Caco-2 (cell line): Measurements from ENCODE around the gene ADARB1. TPM values are rescaled to one million over a fixed set of nuclear protein-coding genes. Genes with fewer than 3 reads are reported as not detected.

Source experiments
- BruUV-seq: library from RNA; stranded (reverse); fragments of 400-500 nt; replicated peaks from 2 replicates; lab custom pipeline; 2021; lab: Mats Ljungman, UMichigan
- CTCF ChIA-PET: fragments of 300-600 bp; sonication (Branson Sonifier 250); formaldehyde crosslinking; loops from one replicate; lab custom pipeline; 2022; ENCODE audit warnings: antibody characterized with exemption; lab: Charles Lee
- POLR2A ChIA-PET: fragments of 300-600 bp; sonication (Branson Sonifier 250); formaldehyde crosslinking; loops from one replicate; lab custom pipeline; 2022; ENCODE audit warnings: antibody characterized with exemption; lab: Charles Lee
- DNase-seq, 2 experiments: peaks; one replicate each; pipeline versions ENCODE4 v3.0.0 to v3.0.0-alpha.2; 2020 to 2022
- H3K27me3 ChIP-seq: replicated peaks from 2 replicates; pipeline ENCODE4 v1.6.0; 2011; ENCODE audit warnings: low read length; ENCODE audit not compliant: control insufficient read depth, insufficient read depth
- H3K36me3 ChIP-seq: 2 replicates; pipeline ENCODE4 v1.5.1; 2011; ENCODE audit warnings: low read length; ENCODE audit not compliant: control insufficient read depth, insufficient read depth
- H3K4me1 ChIP-seq: fragments of 250-450 bp; sonication (Bioruptor Pico); 2 replicates; pipeline ENCODE4 v1.5.1; 2020; ENCODE audit warnings: mild to moderate bottlenecking
- H3K4me3 ChIP-seq: 2 replicates; pipeline ENCODE4 v1.5.1; 2011; ENCODE audit warnings: low read depth, mild to moderate bottlenecking, control low read depth, low read length
- H3K9me3 ChIP-seq: fragments of 250-450 bp; sonication (Bioruptor Pico); 2 replicates; pipeline ENCODE4 v1.5.1; 2020; ENCODE audit warnings: mild to moderate bottlenecking, moderate library complexity
- H3K27ac Mint-ChIP-seq: one replicate; pipeline ENCODE4 v1.8.0; 2022; ENCODE audit warnings: mixed read lengths; ENCODE audit not compliant: unreplicated experiment
- H3K27me3 Mint-ChIP-seq: one replicate; pipeline ENCODE4 v1.8.0; 2022; ENCODE audit warnings: mixed read lengths; ENCODE audit not compliant: insufficient read depth, unreplicated experiment
- H3K36me3 Mint-ChIP-seq: one replicate; pipeline ENCODE4 v1.8.0; 2022; ENCODE audit warnings: mild to moderate bottlenecking, mixed read lengths; ENCODE audit not compliant: insufficient read depth, unreplicated experiment
- H3K4me1 Mint-ChIP-seq: one replicate; pipeline ENCODE4 v1.8.0; 2022; ENCODE audit warnings: low read depth, mixed read lengths; ENCODE audit not compliant: unreplicated experiment
- H3K4me3 Mint-ChIP-seq: one replicate; pipeline ENCODE4 v1.8.0; 2022; ENCODE audit warnings: mild to moderate bottlenecking, moderate library complexity, mixed read lengths; ENCODE audit not compliant: unreplicated experiment
- H3K9me3 Mint-ChIP-seq: one replicate; pipeline ENCODE4 v1.8.0; 2022; ENCODE audit warnings: mixed read lengths; ENCODE audit not compliant: unreplicated experiment
- CTCF ChIP-seq, 2 experiments: fragments of 200-600 bp in 1 of 2; IDR thresholded peaks; 1 replicate in 1 of 2; 2 replicates in 1 of 2; pipeline versions ENCODE4 v1.5.1 to v1.8.0; 2011 to 2022; ENCODE audit warnings: antibody characterized with exemption in 1 of 2, control low read depth in 1 of 2, inconsistent platforms in 1 of 2, low read depth in 1 of 2, low read length in 1 of 2, mild to moderate bottlenecking in 1 of 2, moderate library complexity in 1 of 2; ENCODE audit not compliant: insufficient read depth in 1 of 2, severe bottlenecking in 1 of 2, unreplicated experiment in 1 of 2
- intact Hi-C: fragments of 100-400 bp; cut with micrococcal nuclease; formaldehyde crosslinking; loops from one replicate; pipeline ENCODE4 v1.10.0; 2022; ENCODE audit not compliant: unreplicated experiment
- total RNA-seq: library from RNA; stranded (reverse); gene quantifications from 2 replicates; pipeline ENCODE4 v1.2.3, GENCODE V29; 2022

The ADARB1 gene
- total RNA-seq, 1 experiment from 2014 or later, result 25.4 TPM

DNA sequence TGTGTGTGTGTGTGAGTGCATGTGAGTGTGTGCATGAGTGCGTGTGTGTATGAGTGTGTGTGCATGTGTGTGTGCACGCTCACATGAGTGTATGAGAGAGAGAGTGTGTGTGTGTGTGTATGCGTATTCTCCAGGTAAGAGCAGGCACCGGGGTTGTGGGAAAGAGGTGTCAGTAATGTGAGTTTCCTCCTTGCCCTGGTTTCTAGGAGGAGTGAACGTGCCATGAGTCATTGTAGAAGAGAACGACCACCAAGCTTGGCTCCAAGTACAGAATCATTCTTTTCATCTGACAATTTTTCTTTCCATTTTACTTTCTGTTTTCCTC, 134.2 kb downstream of the ADARB1 start:
- DNase-seq, result no peak
- no peak overlapping the region for H3K4me3 ChIP-seq
- H3K4me3 Mint-ChIP-seq, result no peak overlapping the region
- no peaks in the 10 kb centered on the region for H3K4me1 Mint-ChIP-seq
- BruUV-seq, result no TSS peak
- CTCF ChIA-PET, result no interaction called here
- H3K36me3 Mint-ChIP-seq, result peaks cover 5% of the 10 kb centered on the region
- H3K9me3 Mint-ChIP-seq, result no peaks in the 10 kb centered on the region
- POLR2A ChIA-PET, result no interaction called here
- no peak for TF ChIP-seq CTCF (IDR thresholded peaks at IDR 0.05; ENCODE audit: insufficient read depth in 1 of 2, low read depth in 1 of 2, low read length in 1 of 2, severe bottlenecking in 1 of 2, unreplicated experiment in 1 of 2)
- H3K36me3 ChIP-seq, result no peaks in the 10 kb centered on the region
- no peaks in the 10 kb centered on the region for H3K9me3 ChIP-seq
- no peaks in the 10 kb centered on the region for H3K27me3 Mint-ChIP-seq
- no peak overlapping the region for H3K27ac Mint-ChIP-seq
- H3K4me1 ChIP-seq, result no peaks in the 10 kb centered on the region
- intact Hi-C loops, result no loop called here
- no peaks in the 10 kb centered on the region for H3K27me3 ChIP-seq

- TF ChIP-seq CTCF (IDR thresholded peaks at IDR 0.05; ENCODE audit: insufficient read depth in 1 of 2, low read depth in 1 of 2, low read length in 1 of 2, severe bottlenecking in 1 of 2, unreplicated experiment in 1 of 2), result no peak
- H3K36me3 ChIP-seq, result no peaks in the 10 kb centered on the region
- DNase-seq, result no peak
- H3K27me3 Mint-ChIP-seq, result no peaks in the 10 kb centered on the region
- no peaks in the 10 kb centered on the region for H3K27me3 ChIP-seq
- H3K4me3 ChIP-seq, result no peak overlapping the region
- no peaks in the 10 kb centered on the region for H3K9me3 Mint-ChIP-seq
- no TSS peak for BruUV-seq
- CTCF ChIA-PET, result no interaction called here
- POLR2A ChIA-PET, result no interaction called here
- peaks cover 5% of the 10 kb centered on the region for H3K36me3 Mint-ChIP-seq
- intact Hi-C loops, result no loop called here
- H3K27ac Mint-ChIP-seq, result no peak overlapping the region
- no peaks in the 10 kb centered on the region for H3K4me1 ChIP-seq
- no peaks in the 10 kb centered on the region for H3K9me3 ChIP-seq
- H3K4me3 Mint-ChIP-seq, result no peak overlapping the region
- H3K4me1 Mint-ChIP-seq, result no peaks in the 10 kb centered on the region
These were observed 134.7 kb downstream of the ADARB1 start for GRCh38 chr21:45209046-45209445.

GRCh38 chr21:45209685-45210284, 135.4 kb downstream of the ADARB1 start:
- no peaks in the 10 kb centered on the region for H3K9me3 Mint-ChIP-seq
- ChIA-PET CTCF (no interaction called here), POLR2A (no interaction called here)
- H3K27me3 Mint-ChIP-seq, result no peaks in the 10 kb centered on the region
- no peaks in the 10 kb centered on the region for H3K36me3 ChIP-seq
- no peak for TF ChIP-seq CTCF (IDR thresholded peaks at IDR 0.05; ENCODE audit: insufficient read depth in 1 of 2, low read depth in 1 of 2, low read length in 1 of 2, severe bottlenecking in 1 of 2, unreplicated experiment in 1 of 2)
- no peaks in the 10 kb centered on the region for H3K4me1 ChIP-seq
- peaks cover 5% of the 10 kb centered on the region for H3K36me3 Mint-ChIP-seq
- intact Hi-C loops, result no loop called here
- H3K4me3 ChIP-seq, result no peak overlapping the region
- DNase-seq, result no peak
- no peaks in the 10 kb centered on the region for H3K4me1 Mint-ChIP-seq
- H3K27me3 ChIP-seq, result no peaks in the 10 kb centered on the region
- H3K9me3 ChIP-seq, result no peaks in the 10 kb centered on the region
- no peak overlapping the region for H3K27ac Mint-ChIP-seq
- BruUV-seq, result no TSS peak
- H3K4me3 Mint-ChIP-seq, result no peak overlapping the region
